ENCODE data around the gene MAGI2.

Gene MAGI2

GRCh38 chr7:78139335-78139734 lies 1314.1 kb downstream of the MAGI2 start:
- peak; percentile 23 for DNase-seq (ENCODE audit: low read depth)

- no peak for DNase-seq (ENCODE audit: low read depth)
Observed at GRCh38 chr7:78134774-78135173, 1318.7 kb downstream of the MAGI2 start.

DNA sequence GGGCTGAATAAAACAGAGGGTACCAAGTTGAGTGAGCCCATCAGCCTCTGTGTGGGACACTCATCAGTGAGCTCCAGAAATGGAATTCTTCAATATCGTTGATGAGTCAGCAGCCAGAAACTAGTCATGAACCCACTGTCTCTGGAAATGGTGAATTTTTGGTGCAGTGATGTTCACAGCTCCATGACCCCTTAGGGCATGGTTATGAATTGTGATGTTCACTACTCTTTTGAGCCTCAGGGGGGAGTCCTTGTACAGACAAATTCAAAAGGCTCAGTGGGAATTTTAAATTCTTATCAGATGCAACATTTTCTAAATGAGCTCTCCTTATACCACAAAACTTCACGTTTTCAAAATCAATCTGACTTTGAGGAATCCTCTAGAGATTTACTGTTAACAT lies 1319.2 kb downstream of the MAGI2 start:
- peak; percentile 48 for DNase-seq (ENCODE audit: low read depth)

GRCh38 chr7:78130446-78131215 lies 1322.8 kb downstream of the MAGI2 start:
- DNase-seq (ENCODE audit: low read depth) = no peak

DNA sequence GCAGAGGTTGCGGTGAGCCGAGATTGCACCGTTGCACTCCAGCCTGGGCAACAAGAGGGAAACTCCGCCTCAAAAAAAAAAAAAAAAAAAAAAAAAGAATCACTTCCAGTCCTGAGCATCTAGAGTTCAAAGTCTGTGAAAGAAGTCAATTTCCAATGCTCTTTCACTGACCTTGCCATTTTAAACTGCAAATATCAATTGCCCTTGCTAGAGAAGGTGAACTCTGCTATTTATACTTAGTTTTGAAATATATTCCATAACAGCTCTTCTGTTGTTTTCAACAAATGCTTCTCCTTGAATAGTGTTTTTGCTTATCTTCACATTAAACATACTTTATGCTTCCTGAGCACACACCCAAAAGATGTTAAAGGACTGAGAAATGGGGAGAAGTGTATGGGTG lies 1323.6 kb downstream of the MAGI2 start:
- DNase-seq (ENCODE audit: low read depth) = no peak

DNA sequence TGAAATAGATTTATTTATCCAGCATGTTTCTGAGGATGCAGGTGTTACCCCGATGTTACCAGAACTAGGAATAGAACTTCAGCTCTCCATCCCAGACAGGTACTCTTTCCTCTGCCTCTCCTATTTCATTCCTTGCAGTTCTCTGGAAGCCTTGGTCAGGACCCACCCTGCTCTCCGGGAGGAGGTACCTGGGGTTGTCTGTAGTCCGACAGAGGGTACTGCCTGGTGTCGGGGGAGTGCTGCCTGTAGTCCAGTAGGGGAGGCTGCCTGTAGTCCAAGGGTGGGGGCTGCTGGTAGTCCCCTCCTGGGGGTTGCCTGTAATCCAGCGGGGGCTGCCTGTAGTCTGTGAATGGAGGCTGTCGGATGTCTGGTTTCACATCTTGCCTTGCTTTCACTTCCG lies 1326.5 kb downstream of the MAGI2 start:
- DNase-seq (ENCODE audit: low read depth) = no peak

DNA sequence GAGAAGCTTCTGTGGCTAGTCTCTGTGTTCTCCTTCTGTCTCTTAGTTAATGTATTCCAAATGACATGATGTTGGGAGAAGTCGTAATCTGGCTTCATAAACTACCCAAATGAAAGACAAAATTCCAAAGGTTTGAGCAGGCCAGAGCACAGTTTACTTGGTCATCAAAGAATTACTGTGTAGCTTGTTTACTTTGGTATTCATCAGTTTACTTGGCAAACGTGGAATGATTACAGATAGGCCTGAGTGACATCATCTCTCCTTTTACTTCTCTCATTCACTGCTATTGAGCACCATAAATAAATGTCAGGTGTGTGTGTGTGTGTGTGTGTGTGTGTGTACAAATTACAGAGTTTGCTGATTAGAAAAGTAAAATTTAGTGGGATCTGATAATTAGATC lies 1327.6 kb downstream of the MAGI2 start:
- no peak for DNase-seq (ENCODE audit: low read depth)

DNA sequence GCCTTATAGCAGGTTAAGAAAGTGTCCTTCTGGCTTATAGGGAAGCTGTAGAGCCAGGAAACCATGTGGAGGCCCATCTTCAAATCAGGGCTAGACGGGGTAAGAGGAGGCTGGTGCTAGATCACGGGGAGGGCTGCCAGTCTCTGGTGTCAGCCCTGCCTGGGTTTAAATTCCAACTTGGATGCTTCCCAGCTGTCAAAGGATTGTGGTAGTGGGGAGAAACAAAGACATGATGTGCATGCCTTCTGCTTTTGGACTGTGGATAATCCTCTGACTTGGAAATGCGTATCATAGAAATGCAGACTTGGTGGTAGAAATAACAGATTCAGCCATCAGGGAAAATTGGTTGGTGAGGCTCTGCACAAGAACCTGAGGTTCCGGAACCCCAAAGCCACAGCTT lies 1329.3 kb downstream of the MAGI2 start:
- no peak for DNase-seq (ENCODE audit: low read depth)

DNA sequence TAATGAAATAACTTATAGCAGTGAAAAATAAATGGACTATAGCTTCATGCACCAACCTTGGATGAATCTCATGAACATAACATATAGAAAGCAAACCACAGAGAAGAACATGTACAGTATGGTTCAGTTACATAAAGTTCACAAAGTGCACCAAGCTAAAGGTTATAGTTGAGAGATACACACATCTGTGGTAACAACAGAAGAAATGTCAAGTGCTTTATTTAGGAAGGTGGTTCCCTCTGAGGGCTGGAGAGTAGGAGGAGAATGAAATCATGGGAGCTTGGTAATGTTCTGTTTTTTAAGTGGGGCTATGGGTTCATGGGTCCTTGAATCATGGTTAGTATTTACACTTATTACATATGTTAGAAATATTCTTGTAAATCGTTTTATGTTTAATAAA lies 1331.6 kb downstream of the MAGI2 start:
- no peak for DNase-seq (ENCODE audit: low read depth)

- no peak for DNase-seq (ENCODE audit: low read depth)
Observed at GRCh38 chr7:78118470-78118869, 1335.0 kb downstream of the MAGI2 start.

GRCh38 chr7:78115876-78116275 lies 1337.6 kb downstream of the MAGI2 start:
- DNase-seq (ENCODE audit: low read depth) = no peak

DNA sequence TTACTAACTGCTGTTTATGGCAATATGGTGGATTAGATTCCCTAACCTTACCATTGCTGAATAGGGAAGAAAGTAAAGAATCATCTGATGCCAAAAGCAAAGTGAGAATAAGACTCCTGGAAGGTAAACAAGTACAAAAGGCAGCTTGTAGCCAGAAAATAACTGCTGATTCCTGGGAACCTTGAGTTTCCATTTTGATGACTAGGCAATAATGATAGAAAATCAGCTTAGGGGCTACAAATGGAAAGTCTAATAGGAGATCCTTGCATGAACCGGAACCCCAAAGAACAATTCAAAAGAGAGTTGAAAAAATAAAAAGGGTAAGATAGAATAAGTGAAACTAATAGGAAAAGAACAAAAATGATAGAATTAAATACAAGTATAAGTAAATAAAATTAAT lies 1338.5 kb downstream of the MAGI2 start:
- DNase-seq (ENCODE audit: low read depth) = no peak

- DNase-seq (ENCODE audit: low read depth) = no peak
Observed at GRCh38 chr7:78112488-78112887, 1341.0 kb downstream of the MAGI2 start.

DNA sequence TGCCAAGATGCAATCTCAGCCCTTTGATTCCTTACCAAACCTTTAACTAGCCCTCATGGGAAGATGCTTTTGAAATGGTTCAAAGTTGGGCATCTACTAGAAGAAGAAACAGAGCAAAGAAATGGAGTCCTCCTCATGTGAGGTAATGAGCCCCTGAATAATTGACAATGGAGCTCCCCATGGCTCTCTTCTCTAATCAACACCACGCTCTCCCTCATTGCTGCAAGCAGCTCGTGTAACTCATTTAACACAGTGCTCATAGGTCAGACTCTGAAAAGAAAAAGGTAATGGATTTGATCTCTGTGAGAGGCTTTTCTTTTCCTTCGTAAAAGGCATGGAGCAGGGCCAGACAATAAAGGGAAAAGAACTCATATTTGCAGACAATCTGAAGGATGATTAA lies 1342.1 kb downstream of the MAGI2 start:
- no peak for DNase-seq (ENCODE audit: low read depth)

DNA sequence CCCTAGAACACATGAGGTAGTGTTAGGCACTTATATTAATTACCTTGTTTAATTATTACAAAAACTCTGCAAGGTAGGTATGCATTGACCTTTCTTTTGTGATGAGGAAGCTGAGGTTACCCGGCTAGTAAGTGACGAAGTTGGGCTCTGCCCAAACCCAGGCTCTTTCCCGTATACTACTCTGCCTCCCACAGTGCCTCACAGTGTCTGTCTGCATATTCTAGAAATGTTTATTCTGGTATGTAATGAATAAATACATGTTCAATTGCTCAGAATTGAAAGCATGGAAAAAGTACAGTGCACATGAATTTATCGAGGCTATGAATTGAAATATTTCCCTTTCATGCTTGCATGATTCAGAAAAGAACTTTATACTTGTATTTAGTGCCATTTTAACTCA lies 1350.0 kb downstream of the MAGI2 start:
- no peak for DNase-seq (ENCODE audit: low read depth)

DNA sequence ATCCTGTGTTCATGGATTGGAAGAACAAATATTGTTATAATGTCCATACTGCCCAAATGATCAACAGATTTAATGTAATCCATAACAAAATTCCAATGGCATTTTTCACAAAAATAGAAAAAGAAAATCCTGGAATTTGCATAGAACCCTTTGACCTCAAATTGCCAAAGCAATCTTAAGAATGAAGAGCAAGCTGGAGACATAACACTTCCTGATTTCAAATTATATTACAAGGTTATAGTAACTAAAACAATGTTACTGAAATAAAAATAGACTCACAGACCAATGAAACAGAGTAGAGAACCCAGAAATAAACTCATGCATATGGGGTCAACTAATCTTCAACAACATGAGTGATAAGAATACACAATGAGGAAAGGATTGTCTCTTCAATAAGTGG lies 1352.4 kb downstream of the MAGI2 start:
- DNase-seq (ENCODE audit: low read depth) = no peak

- no peak for DNase-seq (ENCODE audit: low read depth)
Observed at GRCh38 chr7:78099715-78100394, 1353.6 kb downstream of the MAGI2 start.

GRCh38 chr7:78095549-78095948 lies 1357.9 kb downstream of the MAGI2 start:
- no peak for DNase-seq (ENCODE audit: low read depth)

- DNase-seq (ENCODE audit: low read depth) = no peak
Observed at GRCh38 chr7:78092331-78092730, 1361.1 kb downstream of the MAGI2 start.

DNA sequence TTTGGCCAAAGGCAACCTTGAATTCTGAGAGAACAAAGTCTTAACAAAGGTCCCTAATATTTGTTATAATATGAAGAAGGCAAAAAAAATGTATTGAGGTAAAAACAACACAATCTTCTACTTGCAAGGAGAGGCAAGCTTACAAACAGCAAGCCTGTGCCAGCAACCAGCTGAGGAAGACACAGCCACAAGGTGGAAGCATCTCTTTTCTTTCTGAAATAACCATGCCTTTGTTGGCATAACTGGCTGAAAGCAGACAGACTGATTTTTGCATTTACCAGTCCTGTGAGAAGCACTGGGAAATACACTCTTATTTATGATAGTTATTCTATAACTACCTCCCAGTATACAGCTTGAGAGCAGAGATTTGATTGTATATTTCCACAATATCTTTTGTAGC lies 1362.9 kb downstream of the MAGI2 start:
- no peak for DNase-seq (ENCODE audit: low read depth)

DNA sequence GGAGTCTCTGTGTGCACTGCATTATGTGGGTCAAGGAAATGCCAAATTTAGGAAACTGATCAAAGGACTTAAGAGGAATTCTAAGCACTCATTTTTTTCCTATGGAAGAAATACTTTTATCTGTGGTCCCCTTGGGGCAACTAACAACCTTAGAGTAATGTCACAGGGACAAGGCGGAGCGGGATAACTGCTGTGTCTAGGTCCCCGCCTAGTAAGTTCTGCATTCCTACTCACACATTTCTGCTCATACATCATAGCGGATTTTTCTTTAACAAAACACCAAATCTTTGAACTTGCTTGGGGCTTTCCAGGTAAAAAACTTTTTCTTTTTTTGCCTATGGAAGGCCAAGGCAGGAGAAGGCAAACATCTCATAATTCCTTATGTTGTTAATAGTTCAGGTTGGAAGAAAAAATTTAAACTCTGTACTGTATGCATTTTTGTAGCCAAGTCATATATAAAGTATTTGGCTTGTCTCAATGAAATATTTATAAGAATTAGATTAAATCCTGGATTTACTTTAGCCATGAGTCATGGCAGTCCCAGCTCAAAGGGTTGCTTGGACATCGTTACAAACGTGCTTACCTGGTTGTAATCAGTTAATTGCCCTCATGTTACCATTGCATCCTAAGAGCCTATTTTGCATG lies 1369.9 kb downstream of the MAGI2 start:
- DNase-seq (ENCODE audit: low read depth) = no peak

GRCh38 chr7:78082556-78082955 lies 1370.9 kb downstream of the MAGI2 start:
- no peak for DNase-seq (ENCODE audit: low read depth)

DNA sequence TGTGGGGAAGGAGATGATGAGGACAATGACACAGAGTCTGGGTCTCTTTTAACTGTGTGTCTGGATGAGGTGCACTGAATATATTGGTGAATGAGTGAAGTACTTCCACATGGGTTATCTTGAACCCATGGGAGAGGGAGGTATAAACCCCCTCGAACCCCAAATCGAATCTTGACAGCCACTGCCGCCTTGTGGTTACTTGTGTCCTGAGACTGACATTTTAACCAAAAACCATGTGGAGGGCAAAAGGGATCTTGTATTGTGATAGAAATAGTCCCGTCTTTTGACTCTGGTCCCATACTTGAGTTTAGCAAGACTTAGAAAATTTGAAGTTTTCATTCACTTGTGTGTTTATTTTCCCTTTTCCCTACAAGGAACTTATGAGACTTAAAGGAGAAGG lies 1371.6 kb downstream of the MAGI2 start:
- no peak for DNase-seq (ENCODE audit: low read depth)
